HuH-7 (cell line): ENCODE results near the gene PPM1N.

Source experiments
- DNase-seq: peaks from one replicate; pipeline ENCODE4 v3.0.0; 2011; ENCODE audit warnings: low spot score

The PPM1N gene

DNA sequence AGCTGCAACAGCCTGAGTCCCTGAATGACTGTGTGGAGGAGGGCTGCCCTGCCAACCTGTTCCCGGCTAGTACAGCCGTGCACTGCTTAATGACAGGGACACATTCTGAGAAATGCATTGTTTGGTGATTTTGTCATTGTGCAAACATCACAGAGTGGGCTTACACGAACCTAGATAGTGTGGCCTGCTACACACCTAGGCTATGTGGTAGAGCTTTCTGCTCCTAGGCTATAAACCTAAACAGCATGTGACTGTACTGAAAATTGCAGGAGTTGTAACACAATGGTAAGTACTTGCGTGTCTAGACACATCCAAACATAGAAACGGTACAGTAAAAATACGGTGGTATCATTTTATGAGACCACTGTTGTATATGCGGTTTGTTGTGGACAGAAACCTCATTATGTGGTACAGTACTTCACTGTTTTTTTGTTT lies 44.0 kb downstream of the PPM1N start:
- no peak for DNase-seq

DNA sequence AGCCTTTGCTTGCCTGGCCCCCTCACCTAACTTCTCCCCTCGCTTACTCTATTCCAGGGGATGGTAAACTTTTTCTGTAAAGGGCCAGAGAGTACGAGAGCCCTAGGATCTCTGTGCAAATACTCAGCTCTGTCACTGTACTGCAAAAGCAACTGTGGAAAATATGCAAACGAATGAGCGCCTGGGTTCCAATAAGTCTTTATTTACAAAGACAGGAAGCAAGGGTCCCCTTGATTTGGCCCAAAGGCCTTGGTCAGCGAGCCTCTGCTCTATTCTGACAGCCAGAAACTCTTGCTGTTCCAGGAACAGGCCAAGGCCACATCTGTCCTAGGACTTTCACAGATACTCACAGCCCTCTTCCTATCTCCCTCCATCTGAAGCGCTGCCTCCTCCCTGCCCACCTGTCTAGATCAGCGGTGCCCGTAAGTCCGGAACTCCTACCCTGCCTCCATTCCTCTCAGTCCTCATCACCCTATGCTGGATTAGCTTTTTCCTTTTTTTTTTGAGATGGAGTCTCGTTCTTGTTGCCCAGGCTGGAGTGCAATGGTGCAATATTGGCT lies 49.0 kb downstream of the PPM1N start:
- DNase-seq = no peak

DNA sequence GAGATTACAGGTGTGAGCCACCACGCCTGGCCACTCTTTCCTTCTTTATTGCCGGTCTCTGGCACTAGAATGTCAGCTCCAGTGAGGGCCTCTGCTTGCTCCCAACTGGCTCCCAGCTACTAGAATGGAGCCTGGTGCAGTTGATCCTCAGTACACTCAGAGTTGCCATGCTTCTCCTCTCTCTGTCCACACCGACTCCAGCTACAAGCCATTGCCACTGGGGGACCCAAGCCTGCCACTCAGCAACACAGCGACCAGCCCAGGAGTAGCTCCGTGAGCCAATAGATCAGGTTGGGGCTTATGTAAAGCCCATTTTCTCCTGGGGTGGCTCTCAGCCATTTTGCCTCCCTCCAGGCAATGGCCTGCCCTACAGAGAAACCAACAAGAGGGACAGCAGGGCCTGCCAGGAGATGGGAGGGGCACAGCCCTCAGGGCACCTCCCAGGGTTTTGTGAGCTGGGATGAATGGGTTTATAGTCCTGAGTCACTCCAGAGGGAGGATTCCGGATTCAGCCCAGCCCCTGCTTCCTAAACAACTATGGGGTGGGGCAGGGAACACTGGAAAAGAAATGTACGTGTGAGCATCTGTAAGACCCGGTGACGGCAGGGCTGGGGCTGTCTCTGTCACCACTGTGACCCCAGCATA lies 49.8 kb downstream of the PPM1N start:
- no peak for DNase-seq
